Measurements from ENCODE around the gene CLCN1.

CLCN1 gene

DNA sequence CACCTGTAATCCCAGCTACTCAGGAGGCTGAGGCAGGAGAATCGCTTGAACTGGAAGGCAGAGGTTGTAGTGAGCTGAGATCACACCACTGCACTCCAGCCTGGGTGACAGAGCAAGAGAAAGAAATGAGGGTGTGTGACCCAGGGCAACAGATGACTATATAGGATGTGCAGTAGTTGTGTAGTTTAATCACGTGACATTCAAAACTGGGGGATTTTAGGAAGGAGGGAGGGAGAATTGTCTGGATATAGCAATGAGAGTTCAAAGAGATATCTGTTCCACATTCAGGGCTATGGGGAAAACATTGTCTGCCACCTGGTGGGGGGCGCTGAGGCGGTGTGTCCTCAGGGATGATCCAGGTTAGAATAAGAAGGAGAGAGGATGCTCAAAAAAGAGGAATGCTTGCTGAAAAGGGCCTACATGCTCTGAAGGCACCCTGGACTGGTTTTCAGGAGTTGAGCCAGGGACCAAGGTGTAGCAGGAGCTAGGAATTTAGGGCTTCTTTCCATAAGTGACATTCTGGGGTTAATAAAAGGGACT lies 57.4 kb downstream of the CLCN1 start:
- Histone ChIP-seq H2AFZ (ENCODE audit: low read length) (no peak overlapping the region), H3K4me2 (ENCODE audit: low read length) (no peak overlapping the region), H3K4me3 (ENCODE audit: low read depth, low read length, poor library complexity, severe bottlenecking) (no peak overlapping the region), H3K4me1 (ENCODE audit: insufficient read depth, low read length, severe bottlenecking) (no peaks in the 10 kb centered on the region), H4K20me1 (ENCODE audit: insufficient read depth, low read length) (no peaks in the 10 kb centered on the region), H3K79me2 (ENCODE audit: insufficient read depth, low read length) (no peaks in the 10 kb centered on the region), H3K9ac (ENCODE audit: low read length) (no peak overlapping the region), H3K27me3 (ENCODE audit: insufficient read depth, low read length) (peaks cover 9% of the 10 kb centered on the region), H3F3A (ENCODE audit: insufficient read depth, low read length) (no peaks in the 10 kb centered on the region), H3K9me3 (ENCODE audit: low read length) (no peaks in the 10 kb centered on the region), H3K36me3 (ENCODE audit: insufficient read depth, low read length) (no peaks in the 10 kb centered on the region), H3K27ac (ENCODE audit: low read depth, low read length, poor library complexity, severe bottlenecking) (no peak overlapping the region), H3K9me2 (ENCODE audit: low read depth, low read length) (no peaks in the 10 kb centered on the region)
- TF ChIP-seq EZH2 (IDR thresholded peaks at IDR 0.05; ENCODE audit: borderline replicate concordance, low read length), result no peak
- no peak for TF ChIP-seq CTCF (IDR thresholded peaks at IDR 0.05; ENCODE audit: low read length)

DNA sequence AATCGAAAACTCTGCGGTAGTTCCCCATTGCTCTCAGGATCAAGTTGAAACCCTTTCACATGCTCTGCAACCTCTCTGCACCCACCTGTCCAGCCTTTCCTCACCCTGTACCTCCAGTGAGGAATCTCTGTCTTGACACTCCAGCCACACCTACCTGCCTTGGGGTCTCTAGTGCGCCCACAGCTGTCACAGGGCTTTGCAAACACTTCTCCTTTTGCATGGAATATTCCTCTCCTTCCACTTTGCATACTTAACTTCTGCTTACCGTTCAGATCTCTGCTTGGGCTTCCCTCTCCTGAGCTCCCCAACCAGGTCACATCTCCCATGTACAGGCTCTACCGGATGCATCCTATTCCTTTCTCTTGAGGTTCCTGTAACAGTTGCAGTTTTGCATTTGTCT lies 58.6 kb downstream of the CLCN1 start:
- Histone ChIP-seq H3F3A (ENCODE audit: insufficient read depth, low read length) (no peaks in the 10 kb centered on the region), H3K27ac (ENCODE audit: low read depth, low read length, poor library complexity, severe bottlenecking) (no peak overlapping the region), H3K9ac (ENCODE audit: low read length) (no peak overlapping the region), H3K4me2 (ENCODE audit: low read length) (no peak overlapping the region), H3K9me2 (ENCODE audit: low read depth, low read length) (no peaks in the 10 kb centered on the region), H3K4me1 (ENCODE audit: insufficient read depth, low read length, severe bottlenecking) (no peaks in the 10 kb centered on the region), H2AFZ (ENCODE audit: low read length) (no peak overlapping the region), H3K4me3 (ENCODE audit: low read depth, low read length, poor library complexity, severe bottlenecking) (no peak overlapping the region), H3K9me3 (ENCODE audit: low read length) (no peaks in the 10 kb centered on the region), H3K36me3 (ENCODE audit: insufficient read depth, low read length) (no peaks in the 10 kb centered on the region), H3K79me2 (ENCODE audit: insufficient read depth, low read length) (no peaks in the 10 kb centered on the region), H4K20me1 (ENCODE audit: insufficient read depth, low read length) (no peaks in the 10 kb centered on the region), H3K27me3 (ENCODE audit: insufficient read depth, low read length) (peaks cover 9% of the 10 kb centered on the region)
- TF ChIP-seq EZH2 (IDR thresholded peaks at IDR 0.05; ENCODE audit: borderline replicate concordance, low read length), result no peak
- no peak for TF ChIP-seq CTCF (IDR thresholded peaks at IDR 0.05; ENCODE audit: low read length)

DNA sequence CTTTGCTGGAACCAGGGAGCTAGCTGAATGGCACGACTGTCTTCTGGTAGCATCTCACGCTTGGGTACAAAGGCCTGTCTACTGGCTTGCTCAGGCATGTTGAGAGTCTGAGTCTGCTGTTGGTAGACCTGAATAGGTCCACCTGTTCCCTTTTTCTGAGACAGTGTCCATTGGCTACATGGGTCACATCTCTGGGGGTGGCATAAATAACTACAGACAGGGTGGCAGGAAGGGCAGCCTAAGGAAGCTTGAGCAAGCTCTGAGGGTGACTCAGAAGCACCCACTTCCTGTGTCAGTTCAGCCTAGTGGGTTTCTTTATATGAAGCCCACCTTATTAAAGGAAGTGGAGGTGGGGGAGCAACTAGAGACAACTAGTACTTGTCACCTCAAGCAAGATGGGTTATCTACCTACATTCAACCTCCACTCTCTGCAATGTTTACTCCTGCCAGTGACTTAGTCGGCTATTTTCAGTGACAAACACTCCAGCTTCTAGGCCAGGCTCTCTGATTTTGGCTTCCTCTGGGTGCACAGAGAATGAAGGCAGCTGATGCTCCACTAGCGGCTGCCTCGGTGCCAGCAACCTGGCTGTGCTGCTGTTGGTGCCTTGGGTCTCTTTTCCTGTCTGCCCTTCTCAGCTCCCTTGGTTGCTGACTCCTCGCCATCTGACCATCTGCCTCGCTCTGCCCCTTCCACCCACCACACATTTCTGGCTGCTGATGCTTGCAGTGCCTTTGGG lies 59.6 kb downstream of the CLCN1 start:
- no peak overlapping the region for H3K4me3 ChIP-seq (ENCODE audit: low read depth, low read length, poor library complexity, severe bottlenecking)
- H3K9me2 ChIP-seq (ENCODE audit: low read depth, low read length), result no peaks in the 10 kb centered on the region
- no peak overlapping the region for H3K4me2 ChIP-seq (ENCODE audit: low read length)
- H4K20me1 ChIP-seq (ENCODE audit: insufficient read depth, low read length), result no peaks in the 10 kb centered on the region
- H3K79me2 ChIP-seq (ENCODE audit: insufficient read depth, low read length), result no peaks in the 10 kb centered on the region
- H3K36me3 ChIP-seq (ENCODE audit: insufficient read depth, low read length), result no peaks in the 10 kb centered on the region
- TF ChIP-seq CTCF (IDR thresholded peaks at IDR 0.05; ENCODE audit: low read length), result no peak
- no peak for TF ChIP-seq EZH2 (IDR thresholded peaks at IDR 0.05; ENCODE audit: borderline replicate concordance, low read length)
- no peak overlapping the region for H2AFZ ChIP-seq (ENCODE audit: low read length)
- no peaks in the 10 kb centered on the region for H3F3A ChIP-seq (ENCODE audit: insufficient read depth, low read length)
- no peak overlapping the region for H3K27ac ChIP-seq (ENCODE audit: low read depth, low read length, poor library complexity, severe bottlenecking)
- no peaks in the 10 kb centered on the region for H3K9me3 ChIP-seq (ENCODE audit: low read length)
- H3K9ac ChIP-seq (ENCODE audit: low read length), result no peak overlapping the region
- peaks cover 5% of the 10 kb centered on the region for H3K27me3 ChIP-seq (ENCODE audit: insufficient read depth, low read length)
- H3K4me1 ChIP-seq (ENCODE audit: insufficient read depth, low read length, severe bottlenecking), result peaks cover 4% of the 10 kb centered on the region
